Measurements from ENCODE around the gene GTPBP3. TPM values are rescaled to one million over a fixed set of nuclear protein-coding genes. Genes with fewer than 3 reads are reported as not detected.

GTPBP3 gene
- total RNA-seq, 1 experiment from 2014 or later: 16.3 TPM

DNA sequence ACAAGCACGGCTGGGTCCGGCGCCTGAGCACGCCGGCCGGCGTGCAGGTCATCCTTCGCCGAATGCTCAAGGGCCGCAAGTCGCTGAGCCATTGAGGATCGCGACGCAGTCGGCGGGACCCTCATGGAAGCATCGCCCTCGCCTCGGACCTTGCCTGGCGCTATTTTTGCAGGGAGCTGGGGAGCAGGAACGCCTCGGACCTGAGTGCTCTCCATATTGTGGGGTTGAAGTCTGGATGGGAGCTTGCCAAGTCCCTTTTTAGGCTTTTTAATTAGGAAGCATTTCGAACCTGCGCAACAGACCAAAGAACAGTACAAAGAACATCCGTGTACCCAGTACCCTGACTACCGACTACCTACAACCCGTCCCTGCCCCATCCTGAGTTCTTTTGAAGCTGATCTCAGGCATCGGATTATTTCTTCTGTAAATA, 31.1 kb upstream of the GTPBP3 start:
- in situ Hi-C loops (cut with HindIII; ENCODE audit: low pct_unique_long_range_greater_than_20kb, low sequenced_read_pairs): no loop called here
- DNase-seq (ENCODE audit: low read depth, low spot score): peak; percentile 11

DNA sequence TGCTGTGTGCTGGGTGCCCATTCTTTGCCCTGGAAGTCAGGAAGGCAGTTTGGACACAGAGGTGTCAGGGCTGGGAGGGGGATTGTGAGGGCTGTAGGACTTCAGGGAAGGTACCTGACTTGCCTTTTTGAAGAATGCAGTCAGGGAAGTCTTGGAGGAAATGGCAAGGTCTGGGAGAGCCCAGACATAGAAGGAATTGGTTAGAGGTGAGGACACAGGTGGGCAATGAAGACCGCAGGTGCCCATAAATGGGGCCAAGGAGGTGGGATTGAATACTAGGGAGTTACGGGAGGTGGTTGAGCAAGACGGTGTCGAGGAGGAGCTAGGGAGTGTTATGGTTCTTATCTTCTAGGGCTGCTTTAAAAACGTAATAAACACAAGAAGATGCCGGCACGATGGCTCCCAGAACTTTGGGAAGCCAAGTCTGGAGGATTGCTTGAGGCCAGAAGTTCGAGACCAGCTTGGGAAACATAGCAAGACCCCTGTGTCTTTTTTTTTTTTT, 29.4 kb upstream of the GTPBP3 start:
- no peak for DNase-seq (ENCODE audit: low read depth, low spot score)
- in situ Hi-C loops (cut with HindIII; ENCODE audit: low pct_unique_long_range_greater_than_20kb, low sequenced_read_pairs): no loop called here

DNA sequence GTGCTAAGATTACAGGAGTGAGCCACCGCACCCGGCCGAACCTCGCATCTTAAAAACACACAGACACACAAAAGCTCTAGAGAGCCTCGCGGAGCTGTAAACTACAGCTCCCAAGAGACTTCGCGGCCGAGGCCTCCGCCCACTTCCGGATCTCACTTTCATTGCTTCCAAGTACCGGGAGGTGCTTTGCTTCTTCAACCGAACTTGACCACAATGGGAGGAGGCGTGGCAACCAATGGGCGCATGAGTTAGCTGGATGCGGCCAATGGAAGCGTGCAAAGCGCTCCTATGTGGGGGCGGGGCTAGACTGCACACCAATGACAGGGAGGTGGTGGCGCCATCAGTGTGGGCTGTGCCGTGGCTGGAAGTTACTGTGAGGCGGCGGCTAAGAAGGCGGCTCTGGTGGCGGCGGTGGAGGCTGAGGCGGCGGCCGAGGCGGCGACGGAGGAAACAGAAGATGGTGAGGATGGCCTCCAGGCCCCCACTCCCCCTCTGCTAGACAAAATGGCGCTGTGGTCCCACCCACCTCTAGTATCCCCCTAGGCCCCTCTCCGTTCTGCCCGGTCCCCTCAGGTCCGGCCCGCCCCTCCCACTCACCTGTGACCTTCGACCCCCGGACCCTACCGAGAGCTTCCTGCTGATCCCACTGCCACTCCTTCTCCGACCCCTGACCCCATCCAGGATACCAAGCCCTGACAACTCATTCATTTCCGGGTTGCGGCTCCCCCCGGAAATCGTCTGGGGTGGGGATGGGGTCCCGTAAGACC, 28.0 kb upstream of the GTPBP3 start, which contains the start of gene DDA1:
Gene DDA1, plus strand, starts transcription at position 366 of the 767 bp plus-strand sequence. Its CDS starts 92 bp downstream, at position 458.
- DNase-seq (ENCODE audit: low read depth, low spot score): peak; percentile 99
- in situ Hi-C loops (cut with HindIII; ENCODE audit: low pct_unique_long_range_greater_than_20kb, low sequenced_read_pairs): no loop called here

DNA sequence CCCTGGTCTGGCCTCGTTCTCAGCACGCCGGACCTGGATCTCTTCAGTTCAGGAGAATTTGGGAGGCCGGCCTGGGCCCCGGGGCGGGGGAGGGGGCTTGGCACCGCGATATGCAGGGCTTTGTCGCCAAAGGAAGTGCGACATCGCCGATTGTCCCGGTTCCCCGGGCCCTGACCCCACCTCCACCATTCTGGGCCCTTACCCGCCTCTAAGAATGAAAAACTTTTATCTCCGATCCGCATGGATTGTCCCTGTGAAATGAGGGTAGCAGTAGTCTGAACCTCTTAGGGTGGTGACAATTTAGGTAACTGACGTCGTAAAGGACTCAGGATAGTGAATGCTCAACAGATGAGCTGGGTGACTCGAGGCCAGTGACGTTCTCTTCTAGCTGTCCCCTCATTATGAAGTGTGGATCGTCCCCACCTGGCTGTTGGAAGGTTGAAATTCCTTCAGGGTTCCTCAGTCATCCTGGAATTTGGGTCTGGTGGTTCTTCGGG, 27.3 kb upstream of the GTPBP3 start:
- in situ Hi-C loops (cut with HindIII; ENCODE audit: low pct_unique_long_range_greater_than_20kb, low sequenced_read_pairs): no loop called here
- no peak for DNase-seq (ENCODE audit: low read depth, low spot score)

DNA sequence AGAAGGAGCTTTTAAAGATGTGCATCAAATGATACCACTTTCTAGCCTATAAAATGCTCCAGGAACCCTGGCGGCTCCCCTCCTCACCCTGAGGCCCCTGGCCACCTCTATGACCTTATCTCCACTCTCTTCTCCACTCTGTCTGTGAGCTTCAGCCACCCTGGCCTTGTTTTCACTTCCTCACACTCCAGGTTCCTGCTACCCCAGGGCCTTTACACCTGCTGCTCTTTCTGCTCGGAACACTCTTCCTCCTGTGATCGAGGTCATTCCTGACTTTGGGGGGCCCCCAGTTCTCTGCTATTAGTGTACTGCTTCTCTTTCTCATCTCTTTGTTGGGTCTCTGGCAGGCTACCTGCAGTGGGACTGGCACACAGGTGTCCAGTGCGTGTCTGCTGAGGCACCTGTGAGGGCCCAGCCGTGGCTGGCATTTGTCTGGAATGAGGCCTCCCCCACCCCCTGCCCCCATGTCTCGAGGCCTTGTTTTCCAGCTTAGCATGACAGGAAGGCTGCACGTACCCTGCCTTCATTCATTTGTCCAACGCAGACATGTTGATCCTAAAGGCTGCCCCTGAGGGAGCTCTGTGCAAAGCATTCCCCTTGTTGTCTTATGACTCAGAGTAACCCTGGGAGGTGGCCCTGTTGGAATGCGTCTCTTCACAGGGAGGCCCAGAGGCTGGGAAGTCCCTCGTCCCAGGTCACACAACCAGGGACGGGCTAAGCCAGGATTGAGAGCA, 25.7 kb upstream of the GTPBP3 start:
- in situ Hi-C loops (cut with HindIII; ENCODE audit: low pct_unique_long_range_greater_than_20kb, low sequenced_read_pairs): no loop called here
- DNase-seq (ENCODE audit: low read depth, low spot score): no peak

DNA sequence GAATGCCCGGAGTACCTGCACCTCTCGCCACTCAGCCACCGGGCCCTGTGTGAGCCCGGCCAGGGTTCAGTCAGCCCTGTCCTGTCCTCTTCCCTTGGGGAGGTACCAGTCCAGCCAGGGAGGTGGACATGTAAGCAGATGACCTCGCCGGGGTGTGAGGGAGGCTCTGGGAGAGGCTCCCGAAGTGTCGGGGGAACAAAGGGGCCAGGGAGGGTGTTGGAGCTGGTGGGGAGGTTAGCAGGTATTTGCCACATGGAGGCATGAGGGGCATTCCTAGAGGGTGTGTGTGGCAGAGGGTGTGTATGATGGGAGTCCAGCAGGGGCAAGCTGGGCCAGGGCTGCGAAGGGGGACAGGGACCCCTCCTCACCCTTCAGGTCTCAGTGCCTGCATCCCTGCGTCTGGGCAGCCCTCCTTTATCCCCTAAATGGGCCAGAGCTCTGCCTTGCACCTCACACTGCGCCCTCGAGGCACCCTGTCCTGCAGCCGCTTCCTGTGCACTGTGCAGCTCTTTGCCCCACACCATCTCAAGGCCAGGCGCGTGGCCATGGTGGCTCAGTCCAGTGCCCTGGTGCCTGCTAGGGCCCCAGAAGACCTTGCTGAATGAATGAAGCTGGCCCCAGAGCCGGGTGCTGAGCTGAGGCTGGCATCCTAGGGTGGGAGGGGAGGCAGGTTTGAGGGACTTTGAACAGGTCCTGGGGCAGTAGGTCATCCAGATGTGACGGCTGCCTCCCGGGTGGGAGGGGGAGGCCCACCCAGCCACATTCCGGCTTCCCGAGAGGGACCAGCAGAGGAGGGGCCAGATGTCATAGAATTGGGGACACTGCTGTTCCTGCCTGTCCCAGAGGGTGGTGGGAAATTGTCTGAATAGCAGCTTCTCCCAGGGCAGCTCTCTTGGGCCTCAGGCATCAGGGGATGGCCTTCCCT, 24.9 kb upstream of the GTPBP3 start:
- in situ Hi-C loops (cut with HindIII; ENCODE audit: low pct_unique_long_range_greater_than_20kb, low sequenced_read_pairs): no loop called here
- no peak for DNase-seq (ENCODE audit: low read depth, low spot score)

DNA sequence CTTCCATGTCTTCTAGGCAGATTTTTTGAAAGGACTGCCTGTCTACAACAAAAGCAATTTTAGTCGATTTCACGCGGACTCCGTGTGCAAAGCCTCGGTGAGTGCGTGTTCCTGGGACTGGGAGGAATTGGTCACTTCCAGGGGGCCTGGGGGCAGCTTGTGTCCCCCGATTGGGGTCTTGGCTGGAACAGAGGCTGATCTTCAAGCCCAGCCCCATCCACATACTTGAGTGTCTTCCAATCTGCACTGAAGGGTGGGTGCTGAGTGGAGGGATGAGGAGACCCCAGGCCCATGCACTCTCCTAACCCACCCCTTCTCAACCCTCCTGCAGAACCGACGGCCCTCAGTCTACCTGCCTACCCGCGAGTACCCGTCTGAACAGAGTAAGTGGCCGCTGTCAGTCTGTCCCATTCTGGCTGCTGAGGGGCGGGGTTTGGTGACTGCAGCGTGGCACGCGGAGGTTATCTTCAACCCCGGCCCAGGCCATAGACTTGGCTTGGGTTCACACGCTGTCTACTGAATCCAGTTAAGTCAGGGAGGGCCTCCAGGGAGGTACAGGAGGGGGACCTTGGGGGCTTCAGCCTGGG, 23.3 kb upstream of the GTPBP3 start:
- in situ Hi-C loops (cut with HindIII; ENCODE audit: low pct_unique_long_range_greater_than_20kb, low sequenced_read_pairs): no loop called here
- no peak for DNase-seq (ENCODE audit: low read depth, low spot score)

DNA sequence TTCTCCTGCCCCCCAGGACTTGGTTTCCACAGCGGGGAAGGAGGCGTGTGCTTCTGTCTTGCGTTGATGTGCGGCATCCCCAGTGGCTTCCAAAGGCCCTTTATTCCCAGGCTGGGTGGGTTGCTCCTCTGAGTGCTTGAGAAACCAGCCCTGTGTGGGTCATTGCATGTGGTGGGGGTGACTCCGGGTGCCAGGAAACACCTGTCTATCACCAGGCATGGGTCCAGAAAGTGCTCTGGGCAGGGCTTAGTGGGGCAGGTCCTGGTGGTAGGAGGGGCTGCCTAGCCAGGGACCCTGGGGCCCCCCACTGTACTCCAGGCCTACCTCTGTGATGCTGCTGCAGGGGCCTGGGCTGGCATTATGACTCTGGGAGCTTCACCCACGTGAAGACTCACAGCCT, 18.4 kb upstream of the GTPBP3 start:
- no peak for DNase-seq (ENCODE audit: low read depth, low spot score)
- in situ Hi-C loops (cut with HindIII; ENCODE audit: low pct_unique_long_range_greater_than_20kb, low sequenced_read_pairs): no loop called here

DNA sequence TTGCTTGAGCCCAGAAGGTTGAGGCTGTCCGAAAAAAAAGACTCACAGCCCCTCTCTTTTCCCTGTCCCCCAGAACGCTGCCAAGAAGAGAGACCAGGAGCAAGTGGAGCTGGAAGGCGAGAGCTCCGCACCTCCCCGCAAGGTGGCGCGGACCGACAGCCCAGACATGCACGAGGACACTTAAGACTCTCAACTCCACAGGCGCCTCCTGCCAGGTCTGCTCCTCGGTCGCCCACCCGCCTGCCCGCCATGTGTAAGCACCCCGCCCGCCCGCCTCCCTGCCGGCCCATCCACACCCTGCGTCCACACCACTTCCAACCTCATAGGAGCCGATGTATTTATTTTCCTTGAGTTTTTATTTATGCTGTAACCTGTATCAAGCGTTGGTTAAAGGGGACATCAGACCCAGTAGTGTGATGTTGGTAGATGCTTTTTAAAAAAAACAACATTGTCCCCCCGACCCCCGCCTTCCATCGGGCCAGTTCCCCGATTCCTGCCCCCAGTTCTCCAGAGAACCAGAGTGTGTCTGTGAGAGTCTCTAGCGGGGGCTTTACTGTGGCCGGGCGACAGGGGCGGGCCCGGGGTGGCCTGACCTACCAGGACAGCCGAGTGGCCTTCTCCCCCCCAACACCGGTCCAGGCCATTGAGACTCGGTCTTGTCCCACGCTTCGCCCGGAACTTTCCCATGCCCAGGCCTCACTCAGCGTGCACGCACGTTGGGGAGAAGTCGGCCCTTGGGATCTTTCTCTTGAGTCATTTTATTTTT, 17.7 kb upstream of the GTPBP3 start:
- in situ Hi-C loops (cut with HindIII; ENCODE audit: low pct_unique_long_range_greater_than_20kb, low sequenced_read_pairs): no loop called here
- DNase-seq (ENCODE audit: low read depth, low spot score): no peak

DNA sequence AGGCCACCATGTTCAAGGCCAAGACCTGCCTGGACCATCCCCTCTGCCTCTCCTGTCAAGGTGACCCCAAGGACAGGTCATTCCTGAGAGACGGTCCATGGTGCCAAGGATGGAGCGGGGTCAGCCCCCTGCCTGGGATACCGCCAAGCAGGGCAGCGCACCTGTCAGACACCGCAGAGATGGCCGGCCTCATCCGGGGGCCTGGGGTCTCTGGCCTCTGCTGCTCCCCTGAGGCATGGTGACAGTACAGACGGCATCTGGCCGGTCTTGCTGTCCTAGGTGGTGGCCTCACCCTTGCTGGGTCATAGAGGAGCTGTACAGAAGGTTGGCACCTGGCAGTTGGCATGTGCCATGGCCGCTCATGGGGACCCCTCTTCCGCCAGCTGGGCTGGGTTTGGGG, 16.9 kb upstream of the GTPBP3 start:
- DNase-seq (ENCODE audit: low read depth, low spot score): no peak
- in situ Hi-C loops (cut with HindIII; ENCODE audit: low pct_unique_long_range_greater_than_20kb, low sequenced_read_pairs): no loop called here

DNA sequence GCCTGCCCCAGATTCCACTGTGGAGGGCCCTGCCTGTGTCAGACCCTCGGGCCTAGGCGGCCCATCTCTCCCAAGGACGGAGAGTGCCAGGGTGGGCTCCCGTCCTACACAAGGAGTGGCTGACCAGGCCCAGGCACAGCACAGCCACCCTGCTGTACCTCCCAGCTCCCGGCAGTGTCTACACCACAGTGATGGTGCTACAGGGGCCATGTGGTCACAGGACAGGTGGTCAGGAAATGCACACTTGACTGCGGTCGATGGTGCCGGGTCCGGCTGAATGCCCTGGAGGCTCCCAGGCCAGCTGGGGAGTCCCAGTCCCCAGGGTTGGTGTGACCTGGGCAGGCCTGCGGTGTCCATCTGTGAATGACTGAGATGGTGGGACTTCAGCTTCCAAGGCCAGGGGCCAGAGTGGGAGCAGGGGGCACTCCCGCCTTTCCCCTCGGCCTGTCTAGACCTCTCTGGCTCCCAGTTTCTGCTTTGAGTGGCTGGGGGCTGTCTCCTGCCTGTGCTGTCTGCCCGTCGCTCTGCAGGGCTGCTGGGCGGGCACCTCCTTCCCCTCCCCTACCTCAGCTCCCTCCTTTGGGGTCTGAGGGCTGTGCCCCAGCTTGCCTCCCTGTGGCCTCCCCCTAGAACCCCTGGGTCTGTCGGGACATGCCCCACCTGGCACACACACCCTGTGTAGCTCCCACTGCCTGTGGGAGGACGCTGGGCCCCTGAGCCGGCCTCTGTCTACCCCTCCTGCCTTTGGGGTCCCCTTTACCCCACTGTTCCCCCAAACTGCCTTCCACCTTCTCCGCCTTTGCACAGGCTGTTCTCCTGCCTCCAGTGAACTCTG, 15.5 kb upstream of the GTPBP3 start:
- in situ Hi-C loops (cut with HindIII; ENCODE audit: low pct_unique_long_range_greater_than_20kb, low sequenced_read_pairs): no loop called here
- DNase-seq (ENCODE audit: low read depth, low spot score): no peak

DNA sequence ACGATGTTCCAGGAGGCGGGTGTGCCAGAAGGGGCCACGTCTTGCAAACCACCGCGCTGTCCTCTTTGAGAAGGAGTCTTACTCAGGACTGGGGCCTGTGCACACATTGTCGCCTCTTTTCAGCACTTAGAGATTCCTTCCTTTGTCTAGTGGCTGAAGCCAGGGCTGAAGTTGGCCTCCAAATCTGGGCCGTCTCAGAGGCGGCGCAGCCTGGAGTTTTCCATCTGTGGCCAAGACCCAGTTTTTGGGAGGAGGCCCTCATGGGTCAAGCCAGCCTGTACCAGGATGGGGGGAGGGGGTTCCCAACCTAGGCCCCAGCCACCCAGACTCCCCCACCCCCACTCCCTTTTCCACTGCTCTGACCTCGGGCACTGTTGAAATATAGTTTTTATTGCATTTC, 14.5 kb upstream of the GTPBP3 start:
- in situ Hi-C loops (cut with HindIII; ENCODE audit: low pct_unique_long_range_greater_than_20kb, low sequenced_read_pairs): no loop called here
- DNase-seq (ENCODE audit: low read depth, low spot score): no peak

DNA sequence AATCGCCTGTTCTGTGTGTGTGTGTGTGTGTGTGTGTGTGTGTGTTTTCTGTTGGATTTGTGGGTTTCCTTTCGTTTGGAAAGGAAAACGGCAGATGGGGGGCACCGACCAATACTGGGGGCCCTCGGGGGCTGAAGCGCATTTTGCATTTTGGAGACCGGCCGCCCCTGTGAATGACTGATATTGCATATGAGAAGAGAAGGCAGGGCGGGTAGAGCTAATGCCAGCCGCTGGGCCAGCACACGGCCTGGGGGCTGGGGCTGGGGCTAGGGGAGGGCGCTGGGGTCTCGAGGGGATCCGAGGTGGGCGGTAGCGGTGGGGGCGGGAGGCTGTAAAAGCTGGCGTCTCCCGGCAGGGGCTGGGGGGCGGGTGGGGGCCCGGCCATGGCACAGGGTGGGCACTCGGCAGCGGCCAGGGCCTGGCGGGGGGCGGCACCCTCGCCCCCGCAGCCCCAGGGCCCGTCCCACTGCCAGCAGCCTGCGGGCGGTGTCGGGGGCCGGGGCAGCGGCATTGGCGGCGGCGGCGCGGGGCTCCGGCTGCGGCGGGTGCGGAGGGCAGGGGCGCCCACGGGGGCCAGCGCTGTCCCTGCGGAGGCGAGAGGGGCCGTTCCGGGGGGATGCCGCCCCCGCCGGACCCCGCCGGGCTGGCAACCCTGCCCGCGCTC, 13.9 kb upstream of the GTPBP3 start:
- in situ Hi-C loops (cut with HindIII; ENCODE audit: low pct_unique_long_range_greater_than_20kb, low sequenced_read_pairs): no loop called here
- DNase-seq (ENCODE audit: low read depth, low spot score): no peak

DNA sequence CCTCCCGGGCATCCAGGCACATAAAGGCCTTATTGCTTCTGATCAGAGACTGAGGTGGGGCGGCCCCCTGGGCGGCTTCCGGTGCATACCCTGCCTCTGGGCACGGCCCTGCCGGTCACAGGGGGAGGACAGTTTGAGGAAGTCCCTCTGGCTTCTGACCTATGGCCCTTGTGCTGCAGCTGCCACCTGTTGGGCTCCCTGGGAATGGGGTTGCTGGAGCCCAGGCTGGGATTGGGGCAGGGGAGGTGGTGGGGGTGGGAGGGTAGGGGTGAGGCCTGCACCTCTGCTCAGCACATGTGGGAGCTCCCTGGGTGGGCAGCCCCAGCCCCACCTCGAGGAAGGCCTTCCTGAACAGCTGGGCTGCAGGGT, 13.4 kb upstream of the GTPBP3 start:
- in situ Hi-C loops (cut with HindIII; ENCODE audit: low pct_unique_long_range_greater_than_20kb, low sequenced_read_pairs): no loop called here
- DNase-seq (ENCODE audit: low read depth, low spot score): no peak

DNA sequence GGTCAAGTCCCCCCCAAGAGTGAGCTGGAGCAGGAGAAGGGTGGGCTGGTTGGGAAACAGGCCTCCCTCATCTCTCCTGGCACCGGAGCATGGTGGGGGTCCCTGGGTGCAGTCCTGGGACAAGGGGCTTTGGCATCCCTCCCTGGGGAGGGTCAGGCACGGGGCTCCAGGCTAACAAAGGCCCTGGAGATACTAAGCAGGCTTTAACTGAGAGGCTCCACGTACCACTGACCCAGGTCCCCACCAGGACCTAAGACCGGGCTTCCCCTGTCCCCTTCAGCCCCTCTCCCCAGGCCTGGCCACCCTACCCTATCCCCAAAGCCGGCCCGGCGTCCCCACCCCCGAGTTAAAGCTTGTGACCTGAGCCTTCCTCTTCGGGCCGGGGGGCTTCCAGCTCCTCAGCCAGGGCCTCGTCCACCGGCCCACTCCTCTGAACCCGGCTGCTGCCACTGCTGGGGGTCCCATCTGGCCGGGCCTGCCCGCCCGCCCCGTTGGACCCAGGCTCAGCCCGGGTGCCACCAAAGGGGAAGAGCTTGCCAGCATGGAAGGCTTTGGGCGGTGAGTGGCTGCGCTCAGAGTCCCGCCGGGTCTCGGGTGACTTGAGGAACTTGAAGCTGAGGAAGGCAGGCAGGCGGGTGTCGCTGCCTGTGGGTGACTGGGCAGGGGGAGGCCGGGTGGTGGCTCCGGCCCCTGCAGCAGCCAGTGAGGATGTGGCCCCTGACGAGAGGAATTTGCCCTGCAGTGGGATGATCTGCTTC, 12.8 kb upstream of the GTPBP3 start:
- no peak for DNase-seq (ENCODE audit: low read depth, low spot score)
- in situ Hi-C loops (cut with HindIII; ENCODE audit: low pct_unique_long_range_greater_than_20kb, low sequenced_read_pairs): no loop called here
